ENCODE results near the gene BCORL1. TPM values are rescaled to one million over a fixed set of nuclear protein-coding genes. Genes with fewer than 3 reads are reported as not detected.

BCORL1 gene, protein sequence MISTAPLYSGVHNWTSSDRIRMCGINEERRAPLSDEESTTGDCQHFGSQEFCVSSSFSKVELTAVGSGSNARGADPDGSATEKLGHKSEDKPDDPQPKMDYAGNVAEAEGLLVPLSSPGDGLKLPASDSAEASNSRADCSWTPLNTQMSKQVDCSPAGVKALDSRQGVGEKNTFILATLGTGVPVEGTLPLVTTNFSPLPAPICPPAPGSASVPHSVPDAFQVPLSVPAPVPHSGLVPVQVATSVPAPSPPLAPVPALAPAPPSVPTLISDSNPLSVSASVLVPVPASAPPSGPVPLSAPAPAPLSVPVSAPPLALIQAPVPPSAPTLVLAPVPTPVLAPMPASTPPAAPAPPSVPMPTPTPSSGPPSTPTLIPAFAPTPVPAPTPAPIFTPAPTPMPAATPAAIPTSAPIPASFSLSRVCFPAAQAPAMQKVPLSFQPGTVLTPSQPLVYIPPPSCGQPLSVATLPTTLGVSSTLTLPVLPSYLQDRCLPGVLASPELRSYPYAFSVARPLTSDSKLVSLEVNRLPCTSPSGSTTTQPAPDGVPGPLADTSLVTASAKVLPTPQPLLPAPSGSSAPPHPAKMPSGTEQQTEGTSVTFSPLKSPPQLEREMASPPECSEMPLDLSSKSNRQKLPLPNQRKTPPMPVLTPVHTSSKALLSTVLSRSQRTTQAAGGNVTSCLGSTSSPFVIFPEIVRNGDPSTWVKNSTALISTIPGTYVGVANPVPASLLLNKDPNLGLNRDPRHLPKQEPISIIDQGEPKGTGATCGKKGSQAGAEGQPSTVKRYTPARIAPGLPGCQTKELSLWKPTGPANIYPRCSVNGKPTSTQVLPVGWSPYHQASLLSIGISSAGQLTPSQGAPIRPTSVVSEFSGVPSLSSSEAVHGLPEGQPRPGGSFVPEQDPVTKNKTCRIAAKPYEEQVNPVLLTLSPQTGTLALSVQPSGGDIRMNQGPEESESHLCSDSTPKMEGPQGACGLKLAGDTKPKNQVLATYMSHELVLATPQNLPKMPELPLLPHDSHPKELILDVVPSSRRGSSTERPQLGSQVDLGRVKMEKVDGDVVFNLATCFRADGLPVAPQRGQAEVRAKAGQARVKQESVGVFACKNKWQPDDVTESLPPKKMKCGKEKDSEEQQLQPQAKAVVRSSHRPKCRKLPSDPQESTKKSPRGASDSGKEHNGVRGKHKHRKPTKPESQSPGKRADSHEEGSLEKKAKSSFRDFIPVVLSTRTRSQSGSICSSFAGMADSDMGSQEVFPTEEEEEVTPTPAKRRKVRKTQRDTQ (N-terminal part only)
- total RNA-seq, result 22.9 and 24.6 TPM in 2 replicates
- long read RNA-seq, full-length matches to known transcripts, result 1 of 3 reads
- long read RNA-seq, partial matches to known transcripts, result 2 of 3 reads
- long read RNA-seq, other reads (novel, unspliced or antisense), result 0 of 3 reads

DNA sequence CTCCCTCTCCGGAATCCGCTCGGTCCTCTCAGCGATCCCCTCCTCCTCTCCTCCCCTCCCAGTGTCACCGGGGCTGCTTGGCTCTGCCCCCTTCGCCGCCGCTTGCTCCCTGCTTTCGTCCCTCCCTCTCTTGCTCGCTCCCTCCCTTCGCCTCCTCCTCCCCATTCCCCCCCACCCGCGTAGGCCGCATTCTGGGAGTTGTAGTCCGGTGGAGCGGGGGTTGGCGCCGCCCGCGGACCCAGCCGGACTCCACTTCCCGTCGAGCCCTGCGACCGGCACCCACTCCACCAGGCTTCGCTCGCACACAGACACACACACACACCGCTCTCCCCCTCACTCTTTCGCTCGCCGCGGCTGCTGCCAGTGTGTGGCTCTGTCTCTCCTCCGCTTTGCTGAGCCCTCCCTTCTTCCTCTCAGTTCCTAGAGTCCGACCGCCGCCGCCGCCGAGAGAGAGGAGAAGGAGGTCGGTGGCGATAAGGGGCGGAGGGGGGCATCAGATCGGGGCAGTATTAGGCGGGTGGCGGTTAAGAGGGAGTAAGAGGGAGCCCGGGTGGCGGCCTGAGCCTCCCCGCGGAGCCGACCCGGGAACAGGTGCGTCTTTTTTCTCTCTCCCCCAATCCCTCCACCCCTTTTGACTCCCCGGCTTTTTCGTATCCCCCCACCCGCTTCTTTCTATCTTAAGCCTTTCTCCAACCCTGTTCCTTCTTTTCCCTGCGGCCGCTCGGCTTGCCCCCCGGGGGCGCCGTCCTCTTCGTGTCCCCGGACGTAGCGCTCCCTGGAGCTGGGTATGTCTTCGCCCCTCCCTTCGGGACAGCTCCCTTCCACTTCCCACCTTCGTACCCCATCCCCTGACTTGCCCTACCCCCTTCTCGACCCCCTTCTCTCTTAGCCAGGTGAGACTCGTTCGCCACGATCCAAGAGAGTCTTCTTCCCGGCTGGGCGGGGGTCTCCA lies at the start of gene BCORL1:
TSS of gene BCORL1 (plus strand) at position 336 of the 952 bp plus-strand sequence. CDS start 22,597 bp downstream, outside the sequence.
- no peak within 1 kb of the TSS for H3K4me3 Mint-ChIP-seq (ENCODE audit: unreplicated experiment)
- no peak within 1 kb of the TSS for H3K27ac Mint-ChIP-seq (ENCODE audit: unreplicated experiment)

DNA sequence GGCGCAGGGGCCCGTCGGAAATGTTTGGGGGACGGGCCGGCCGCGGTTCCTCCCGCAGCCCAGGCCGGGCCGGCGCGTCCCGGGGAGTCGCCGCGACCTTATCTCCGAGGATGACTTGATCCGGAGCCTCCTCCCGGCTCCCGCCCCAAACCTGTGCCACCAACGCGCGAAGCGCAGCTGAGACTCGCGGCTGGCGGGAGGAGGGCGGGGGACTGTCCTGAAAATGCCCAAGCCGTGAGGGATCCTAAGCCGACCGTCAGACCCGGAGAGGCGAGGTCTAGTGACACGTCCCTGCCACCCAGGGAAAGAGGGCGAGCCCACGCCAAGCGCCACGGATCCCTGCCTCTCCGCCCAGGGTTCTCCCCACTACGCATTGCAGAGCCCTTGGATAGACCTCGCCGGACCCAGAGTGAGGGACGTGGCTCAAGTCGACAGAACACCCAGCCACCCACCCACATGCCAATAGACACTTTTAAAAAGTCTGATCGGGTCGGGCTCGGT lies 49.6 kb upstream of the BCORL1 start:
- peak overlapping the region; percentile 41 for H3K27ac Mint-ChIP-seq (ENCODE audit: unreplicated experiment)
- no peak for DNase-seq (ENCODE audit: extremely low spot score, unreplicated experiment)
- H3K9me3 Mint-ChIP-seq (ENCODE audit: unreplicated experiment), result no peaks in the 10 kb centered on the region
- no peaks in the 10 kb centered on the region for H3K36me3 Mint-ChIP-seq (ENCODE audit: unreplicated experiment)
- no peaks in the 10 kb centered on the region for H3K27me3 Mint-ChIP-seq (ENCODE audit: unreplicated experiment)
- peak overlapping the region; percentile 60 for H3K4me3 Mint-ChIP-seq (ENCODE audit: unreplicated experiment)
- H3K4me1 Mint-ChIP-seq (ENCODE audit: unreplicated experiment), result peaks cover 3% of the 10 kb centered on the region
- TF ChIP-seq, protein P1, sequence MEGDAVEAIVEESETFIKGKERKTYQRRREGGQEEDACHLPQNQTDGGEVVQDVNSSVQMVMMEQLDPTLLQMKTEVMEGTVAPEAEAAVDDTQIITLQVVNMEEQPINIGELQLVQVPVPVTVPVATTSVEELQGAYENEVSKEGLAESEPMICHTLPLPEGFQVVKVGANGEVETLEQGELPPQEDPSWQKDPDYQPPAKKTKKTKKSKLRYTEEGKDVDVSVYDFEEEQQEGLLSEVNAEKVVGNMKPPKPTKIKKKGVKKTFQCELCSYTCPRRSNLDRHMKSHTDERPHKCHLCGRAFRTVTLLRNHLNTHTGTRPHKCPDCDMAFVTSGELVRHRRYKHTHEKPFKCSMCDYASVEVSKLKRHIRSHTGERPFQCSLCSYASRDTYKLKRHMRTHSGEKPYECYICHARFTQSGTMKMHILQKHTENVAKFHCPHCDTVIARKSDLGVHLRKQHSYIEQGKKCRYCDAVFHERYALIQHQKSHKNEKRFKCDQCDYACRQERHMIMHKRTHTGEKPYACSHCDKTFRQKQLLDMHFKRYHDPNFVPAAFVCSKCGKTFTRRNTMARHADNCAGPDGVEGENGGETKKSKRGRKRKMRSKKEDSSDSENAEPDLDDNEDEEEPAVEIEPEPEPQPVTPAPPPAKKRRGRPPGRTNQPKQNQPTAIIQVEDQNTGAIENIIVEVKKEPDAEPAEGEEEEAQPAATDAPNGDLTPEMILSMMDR (IDR thresholded peaks at IDR 0.05), result no peak

More for the DNA sequence above, at the start of gene BCORL1:
- TF ChIP-seq, protein P1 (IDR thresholded peaks at IDR 0.05), result no peak
- DNase-seq (ENCODE audit: extremely low spot score, unreplicated experiment), result peak; percentile 96
- Mint-ChIP-seq H3K27me3 (ENCODE audit: unreplicated experiment) (no peaks in the 10 kb centered on the region), H3K9me3 (ENCODE audit: unreplicated experiment) (peaks cover 5% of the 10 kb centered on the region), H3K4me1 (ENCODE audit: unreplicated experiment) (peaks cover 11% of the 10 kb centered on the region), H3K36me3 (ENCODE audit: unreplicated experiment) (no peaks in the 10 kb centered on the region)

- no peak overlapping the region for H3K27ac Mint-ChIP-seq (ENCODE audit: unreplicated experiment)
- H3K4me3 Mint-ChIP-seq (ENCODE audit: unreplicated experiment), result peak overlapping the region; percentile 62
- H3K36me3 Mint-ChIP-seq (ENCODE audit: unreplicated experiment), result no peaks in the 10 kb centered on the region
- H3K4me1 Mint-ChIP-seq (ENCODE audit: unreplicated experiment), result peaks cover 3% of the 10 kb centered on the region
- H3K9me3 Mint-ChIP-seq (ENCODE audit: unreplicated experiment), result no peaks in the 10 kb centered on the region
- DNase-seq (ENCODE audit: extremely low spot score, unreplicated experiment), result no peak
- TF ChIP-seq, protein P1 (IDR thresholded peaks at IDR 0.05), result no peak
- H3K27me3 Mint-ChIP-seq (ENCODE audit: unreplicated experiment), result peaks cover 5% of the 10 kb centered on the region
These were observed 48.7 kb upstream of the BCORL1 start for GRCh38 chrX:129933700-129934099.

DNA sequence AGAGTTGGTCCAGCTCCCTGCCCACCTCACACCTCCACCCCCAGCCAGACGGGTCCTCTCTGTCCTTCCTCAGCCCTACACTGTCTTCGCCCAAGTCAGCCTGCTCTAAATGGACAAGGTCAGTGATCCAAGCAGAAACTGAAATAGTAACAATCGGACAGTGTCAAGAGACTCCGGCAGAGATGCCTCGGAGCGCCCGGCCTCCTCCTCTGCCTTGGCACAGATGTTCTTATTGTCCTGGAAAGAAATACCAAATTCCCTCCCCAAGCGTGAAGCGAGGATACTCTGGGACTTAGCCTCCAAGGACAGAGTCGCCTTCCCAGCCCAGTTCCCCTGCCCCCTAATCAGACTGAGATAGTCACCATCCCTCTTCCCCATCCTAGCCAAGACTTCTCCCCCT lies 48.0 kb upstream of the BCORL1 start:
- DNase-seq (ENCODE audit: extremely low spot score, unreplicated experiment), result no peak
- TF ChIP-seq, protein P1 (IDR thresholded peaks at IDR 0.05), result no peak
- H3K27ac Mint-ChIP-seq (ENCODE audit: unreplicated experiment), result no peak overlapping the region
- H3K27me3 Mint-ChIP-seq (ENCODE audit: unreplicated experiment), result peaks cover 5% of the 10 kb centered on the region
- H3K4me3 Mint-ChIP-seq (ENCODE audit: unreplicated experiment), result no peak overlapping the region
- H3K9me3 Mint-ChIP-seq (ENCODE audit: unreplicated experiment), result no peaks in the 10 kb centered on the region
- peaks cover 3% of the 10 kb centered on the region for H3K4me1 Mint-ChIP-seq (ENCODE audit: unreplicated experiment)
- H3K36me3 Mint-ChIP-seq (ENCODE audit: unreplicated experiment), result no peaks in the 10 kb centered on the region
